Measurements from ENCODE around the gene FBRSL1. TPM values are rescaled to one million over a fixed set of nuclear protein-coding genes. Genes with fewer than 3 reads are reported as not detected.

FBRSL1 gene
- total RNA-seq, 1 experiment from 2014 or later, result 45.3 TPM

- Histone ChIP-seq H2AFZ (ENCODE audit: low read length) (no peak overlapping the region), H3K4me3 (ENCODE audit: low read length) (no peak overlapping the region), H3K4me2 (ENCODE audit: low read length) (no peak overlapping the region), H3K9me3 (ENCODE audit: low read length) (no peaks in the 10 kb centered on the region), H3K9me2 (replicated peaks; ENCODE audit: low read length) (no peaks in the 10 kb centered on the region), H4K20me1 (ENCODE audit: low read length) (no peaks in the 10 kb centered on the region), H3K9ac (ENCODE audit: low read length) (no peak overlapping the region), H3K27ac (ENCODE audit: low read length) (no peak overlapping the region), H3F3A (ENCODE audit: low read length, unreplicated experiment) (no peaks in the 10 kb centered on the region), H3K27me3 (ENCODE audit: low read length) (no peaks in the 10 kb centered on the region), H3K4me1 (ENCODE audit: insufficient read depth, low read length) (no peaks in the 10 kb centered on the region), H3K79me2 (ENCODE audit: low read length) (no peaks in the 10 kb centered on the region), H3K36me3 (ENCODE audit: low read depth, low read length) (no peaks in the 10 kb centered on the region; the same call in 1 of the 2 replicates)
- intact Hi-C loops (cut with micrococcal nuclease), result no loop called here
- ATAC-seq (no peak), DNase-seq (no peak)
- CTCF ChIA-PET, result no interaction called here
- POLR2A ChIA-PET (ENCODE audit: unreplicated experiment), result interaction anchor here (0.8 kb wide), 1 partner anchor 106 kb away, joined by 3 read pairs; no protein-coding TSS in a partner anchor
- BruUV-seq (replicated peaks), result no TSS peak
- TF ChIP-seq EZH2 (IDR thresholded peaks at IDR 0.05; ENCODE audit: low read length, unreplicated experiment), result no peak
- TF ChIP-seq EZH2phosphoT487 (IDR thresholded peaks at IDR 0.05; ENCODE audit: borderline replicate concordance, low read length), result no peak
- TF ChIP-seq CTCF (conservative IDR thresholded peaks at IDR 0.05; ENCODE audit: low read depth, low read length), result no peak
These were observed 56.0 kb downstream of the FBRSL1 start for GRCh38 chr12:132545955-132546354.

- Histone ChIP-seq H3K9ac (ENCODE audit: low read length) (no peak overlapping the region), H3K27ac (ENCODE audit: low read length) (no peak overlapping the region), H2AFZ (ENCODE audit: low read length) (no peak overlapping the region), H3K9me2 (replicated peaks; ENCODE audit: low read length) (no peaks in the 10 kb centered on the region), H3K4me3 (ENCODE audit: low read length) (no peak overlapping the region), H3K4me1 (ENCODE audit: insufficient read depth, low read length) (no peaks in the 10 kb centered on the region), H3K36me3 (ENCODE audit: low read depth, low read length) (no peaks in the 10 kb centered on the region; the same call in 1 of the 2 replicates), H3K27me3 (ENCODE audit: low read length) (no peaks in the 10 kb centered on the region), H3K4me2 (ENCODE audit: low read length) (no peak overlapping the region), H3K9me3 (ENCODE audit: low read length) (no peaks in the 10 kb centered on the region), H4K20me1 (ENCODE audit: low read length) (no peaks in the 10 kb centered on the region), H3F3A (ENCODE audit: low read length, unreplicated experiment) (no peaks in the 10 kb centered on the region), H3K79me2 (ENCODE audit: low read length) (no peaks in the 10 kb centered on the region)
- no TSS peak for BruUV-seq (replicated peaks)
- DNase-seq (no peak), ATAC-seq (no peak)
- intact Hi-C loops (cut with micrococcal nuclease), result no loop called here
- CTCF ChIA-PET, result no interaction called here
- POLR2A ChIA-PET (ENCODE audit: unreplicated experiment), result interaction anchor here (0.8 kb wide), 1 partner anchor 107 kb away, joined by 3 read pairs; no protein-coding TSS in a partner anchor
- TF ChIP-seq CTCF (conservative IDR thresholded peaks at IDR 0.05; ENCODE audit: low read depth, low read length) (no peak), EZH2 (IDR thresholded peaks at IDR 0.05; ENCODE audit: low read length, unreplicated experiment) (no peak), EZH2phosphoT487 (IDR thresholded peaks at IDR 0.05; ENCODE audit: borderline replicate concordance, low read length) (no peak)
These were observed 56.7 kb downstream of the FBRSL1 start for GRCh38 chr12:132546647-132547046.

GRCh38 chr12:132547205-132547740 is 57.3 kb downstream of the FBRSL1 start:
- no TSS peak for BruUV-seq (replicated peaks)
- Histone ChIP-seq H2AFZ (ENCODE audit: low read length) (no peak overlapping the region), H3K9me2 (replicated peaks; ENCODE audit: low read length) (no peaks in the 10 kb centered on the region), H4K20me1 (ENCODE audit: low read length) (no peaks in the 10 kb centered on the region), H3K9ac (ENCODE audit: low read length) (no peak overlapping the region), H3K4me1 (ENCODE audit: insufficient read depth, low read length) (no peaks in the 10 kb centered on the region), H3K27me3 (ENCODE audit: low read length) (no peaks in the 10 kb centered on the region), H3K36me3 (ENCODE audit: low read depth, low read length) (no peaks in the 10 kb centered on the region; the same call in 1 of the 2 replicates), H3K4me3 (ENCODE audit: low read length) (no peak overlapping the region), H3F3A (ENCODE audit: low read length, unreplicated experiment) (no peaks in the 10 kb centered on the region), H3K79me2 (ENCODE audit: low read length) (no peaks in the 10 kb centered on the region), H3K4me2 (ENCODE audit: low read length) (no peak overlapping the region), H3K27ac (ENCODE audit: low read length) (no peak overlapping the region), H3K9me3 (ENCODE audit: low read length) (no peaks in the 10 kb centered on the region)
- ChIA-PET POLR2A (ENCODE audit: unreplicated experiment) (no interaction called here), CTCF (no interaction called here)
- ATAC-seq (no peak), DNase-seq (no peak)
- TF ChIP-seq CTCF (conservative IDR thresholded peaks at IDR 0.05; ENCODE audit: low read depth, low read length), result no peak
- no peak for TF ChIP-seq EZH2 (IDR thresholded peaks at IDR 0.05; ENCODE audit: low read length, unreplicated experiment)
- no peak for TF ChIP-seq EZH2phosphoT487 (IDR thresholded peaks at IDR 0.05; ENCODE audit: borderline replicate concordance, low read length)
- intact Hi-C loops (cut with micrococcal nuclease), result no loop called here

Data from PC-3 (cell line).